Measurements from ENCODE around the gene PSMC3. TPM values are rescaled to one million over a fixed set of nuclear protein-coding genes. Genes with fewer than 3 reads are reported as not detected.

Gene PSMC3
- total RNA-seq, 3 donors from 2014 or later (not counting 1 experiment from before 2014, with no cell fraction given): 74.0 to 85.9 (median 77.7) TPM

- 93% methylated on average over 13 of the region's 13 CpGs for WGBS (ENCODE audit: insufficient coverage)
- Mint-ChIP-seq H3K36me3 (no peaks in the 10 kb centered on the region), H3K4me3 (no peak overlapping the region), H3K9me3 (no peaks in the 10 kb centered on the region), H3K27ac (no peak overlapping the region), H3K4me1 (peaks cover 0 to 5% of the 10 kb centered on the region in 2 donors), H3K27me3 (ENCODE audit: low read depth in 2 of 2) (no peaks in the 10 kb centered on the region)
- DNase-seq (no peak), ATAC-seq (no peak)
- intact Hi-C loops (cut with micrococcal nuclease): no loop called here
- Histone ChIP-seq H3K9me3 (ENCODE audit: control insufficient read depth, insufficient read depth, low read length) (no peaks in the 10 kb centered on the region), H3K4me3 (ENCODE audit: low read length) (no peak overlapping the region), H3K27me3 (ENCODE audit: control insufficient read depth, insufficient read depth, low read length) (no peaks in the 10 kb centered on the region), H3K27ac (ENCODE audit: low read length) (no peak overlapping the region), H3K36me3 (ENCODE audit: control insufficient read depth, insufficient read depth, low read length) (no peaks in the 10 kb centered on the region), H3K4me1 (ENCODE audit: control insufficient read depth, insufficient read depth, low read length) (peaks cover 39% of the 10 kb centered on the region)
- TF ChIP-seq, protein P1, sequence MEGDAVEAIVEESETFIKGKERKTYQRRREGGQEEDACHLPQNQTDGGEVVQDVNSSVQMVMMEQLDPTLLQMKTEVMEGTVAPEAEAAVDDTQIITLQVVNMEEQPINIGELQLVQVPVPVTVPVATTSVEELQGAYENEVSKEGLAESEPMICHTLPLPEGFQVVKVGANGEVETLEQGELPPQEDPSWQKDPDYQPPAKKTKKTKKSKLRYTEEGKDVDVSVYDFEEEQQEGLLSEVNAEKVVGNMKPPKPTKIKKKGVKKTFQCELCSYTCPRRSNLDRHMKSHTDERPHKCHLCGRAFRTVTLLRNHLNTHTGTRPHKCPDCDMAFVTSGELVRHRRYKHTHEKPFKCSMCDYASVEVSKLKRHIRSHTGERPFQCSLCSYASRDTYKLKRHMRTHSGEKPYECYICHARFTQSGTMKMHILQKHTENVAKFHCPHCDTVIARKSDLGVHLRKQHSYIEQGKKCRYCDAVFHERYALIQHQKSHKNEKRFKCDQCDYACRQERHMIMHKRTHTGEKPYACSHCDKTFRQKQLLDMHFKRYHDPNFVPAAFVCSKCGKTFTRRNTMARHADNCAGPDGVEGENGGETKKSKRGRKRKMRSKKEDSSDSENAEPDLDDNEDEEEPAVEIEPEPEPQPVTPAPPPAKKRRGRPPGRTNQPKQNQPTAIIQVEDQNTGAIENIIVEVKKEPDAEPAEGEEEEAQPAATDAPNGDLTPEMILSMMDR (IDR thresholded peaks at IDR 0.05): no peak
These were observed 50.6 kb downstream of the PSMC3 start for GRCh38 chr11:47375546-47376085.

DNA sequence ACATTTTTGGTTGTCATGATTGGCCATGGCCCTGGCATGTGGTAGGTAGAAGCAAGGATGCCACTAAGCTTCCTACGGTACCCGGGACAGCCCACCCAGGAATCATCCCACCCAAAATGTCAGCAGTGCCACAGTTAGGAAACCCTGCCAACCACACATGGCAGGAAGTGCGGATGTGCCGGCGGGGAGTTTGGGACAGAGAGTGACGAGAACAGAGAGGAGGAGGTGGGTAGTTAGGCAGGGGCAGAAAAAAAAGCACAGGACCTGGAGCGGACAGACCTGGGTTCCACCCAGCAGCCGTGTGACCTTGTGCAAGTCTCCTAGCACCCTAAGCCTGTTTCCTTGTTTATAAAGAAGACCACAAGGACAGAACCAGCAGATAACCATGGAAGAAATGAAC lies 51.2 kb downstream of the PSMC3 start:
- Histone ChIP-seq H3K9me3 (ENCODE audit: control insufficient read depth, insufficient read depth, low read length) (no peaks in the 10 kb centered on the region), H3K4me1 (ENCODE audit: control insufficient read depth, insufficient read depth, low read length) (peaks cover 39% of the 10 kb centered on the region), H3K27me3 (ENCODE audit: control insufficient read depth, insufficient read depth, low read length) (no peaks in the 10 kb centered on the region), H3K4me3 (ENCODE audit: low read length) (no peak overlapping the region), H3K36me3 (ENCODE audit: control insufficient read depth, insufficient read depth, low read length) (no peaks in the 10 kb centered on the region), H3K27ac (ENCODE audit: low read length) (no peak overlapping the region)
- Mint-ChIP-seq H3K36me3 (no peaks in the 10 kb centered on the region), H3K4me1 (peaks cover 0 to 5% of the 10 kb centered on the region in 2 donors), H3K27me3 (ENCODE audit: low read depth in 2 of 2) (no peaks in the 10 kb centered on the region), H3K4me3 (no peak overlapping the region), H3K27ac (no peak overlapping the region), H3K9me3 (no peaks in the 10 kb centered on the region)
- TF ChIP-seq, protein P1 (IDR thresholded peaks at IDR 0.05): no peak
- 88% methylated on average over 7 of the region's 8 CpGs for WGBS (ENCODE audit: insufficient coverage)
- DNase-seq (no peak), ATAC-seq (no peak)
- intact Hi-C loops (cut with micrococcal nuclease): no loop called here

- Histone ChIP-seq H3K9me3 (ENCODE audit: control insufficient read depth, insufficient read depth, low read length) (no peaks in the 10 kb centered on the region), H3K4me1 (ENCODE audit: control insufficient read depth, insufficient read depth, low read length) (peaks cover 39% of the 10 kb centered on the region), H3K27ac (ENCODE audit: low read length) (no peak overlapping the region), H3K27me3 (ENCODE audit: control insufficient read depth, insufficient read depth, low read length) (no peaks in the 10 kb centered on the region), H3K36me3 (ENCODE audit: control insufficient read depth, insufficient read depth, low read length) (no peaks in the 10 kb centered on the region), H3K4me3 (ENCODE audit: low read length) (no peak overlapping the region)
- ATAC-seq (no peak), DNase-seq (no peak)
- 92% methylated on average over 5 of the region's 5 CpGs for WGBS (ENCODE audit: insufficient coverage)
- H3K27ac Mint-ChIP-seq: no peak overlapping the region
- H3K36me3 Mint-ChIP-seq: no peaks in the 10 kb centered on the region
- no peak overlapping the region for H3K4me3 Mint-ChIP-seq
- H3K4me1 Mint-ChIP-seq: peaks cover 0 to 5% of the 10 kb centered on the region in 2 donors
- intact Hi-C loops (cut with micrococcal nuclease): loop anchor here (1.0 kb wide), 2 partner anchors 34 to 80 kb away; partner anchors contain the start of gene SLC39A13
- H3K9me3 Mint-ChIP-seq: no peaks in the 10 kb centered on the region
- no peaks in the 10 kb centered on the region for H3K27me3 Mint-ChIP-seq (ENCODE audit: low read depth in 2 of 2)
- TF ChIP-seq, protein P1 (IDR thresholded peaks at IDR 0.05): no peak
These were observed 51.6 kb downstream of the PSMC3 start for GRCh38 chr11:47374720-47375019.

All from natural killer cell (primary cell).